Measurements from ENCODE around the gene SPRR5. TPM values are rescaled to one million over a fixed set of nuclear protein-coding genes. Genes with fewer than 3 reads are reported as not detected.

SPRR5 gene
- not detected for total RNA-seq

- DNase-seq (ENCODE audit: extremely low spot score in 2 of 2) = peak; percentile 22 to 79
- H3K27ac ChIP-seq = no peak within 1 kb of the TSS
- H3K9me3 ChIP-seq = no peaks in the 10 kb centered on the region
- no peaks in the 10 kb centered on the region for H3K27me3 ChIP-seq
- intact Hi-C loops (cut with DNase I) = no loop called here
- TF ChIP-seq POLR2A (IDR thresholded peaks at IDR 0.05) (no peak), POLR2AphosphoS5 (IDR thresholded peaks at IDR 0.05; ENCODE audit: insufficient read depth in 1 of 2, low read depth in 1 of 2) (no peak), CTCF (IDR thresholded peaks at IDR 0.05) (no peak)
- no peak within 1 kb of the TSS for H3K4me3 ChIP-seq
- H3K36me3 ChIP-seq = no peaks in the 10 kb centered on the region
- no peaks in the 10 kb centered on the region for H3K4me1 ChIP-seq
These were observed at the start of gene SPRR5 for GRCh38 chr1:152946651-152947256. Gene SPRR5 (plus strand): TSS chr1:152947206. CDS start chr1:152948555, 1,349 bp downstream.

GRCh38 chr1:152899027-152899426 is 48.0 kb upstream of the SPRR5 start:
- Histone ChIP-seq H3K36me3 (no peaks in the 10 kb centered on the region), H3K4me3 (no peak overlapping the region), H3K27me3 (no peaks in the 10 kb centered on the region), H3K9me3 (no peaks in the 10 kb centered on the region), H3K4me1 (no peaks in the 10 kb centered on the region), H3K27ac (peak overlapping the region; percentile 6)
- DNase-seq (ENCODE audit: extremely low spot score in 2 of 2) = no peak
- TF ChIP-seq CTCF (IDR thresholded peaks at IDR 0.05) (no peak), POLR2A (IDR thresholded peaks at IDR 0.05) (no peak), POLR2AphosphoS5 (IDR thresholded peaks at IDR 0.05; ENCODE audit: insufficient read depth in 1 of 2, low read depth in 1 of 2) (no peak)
- intact Hi-C loops (cut with DNase I) = no loop called here

GRCh38 chr1:152899883-152900282 is 47.1 kb upstream of the SPRR5 start:
- Histone ChIP-seq H3K27me3 (no peaks in the 10 kb centered on the region), H3K9me3 (no peaks in the 10 kb centered on the region), H3K27ac (no peak overlapping the region), H3K36me3 (no peaks in the 10 kb centered on the region), H3K4me1 (peaks cover 3% of the 10 kb centered on the region), H3K4me3 (no peak overlapping the region)
- no peak for DNase-seq (ENCODE audit: extremely low spot score in 2 of 2)
- TF ChIP-seq CTCF (IDR thresholded peaks at IDR 0.05) = no peak
- no peak for TF ChIP-seq POLR2AphosphoS5 (IDR thresholded peaks at IDR 0.05; ENCODE audit: insufficient read depth in 1 of 2, low read depth in 1 of 2)
- TF ChIP-seq POLR2A (IDR thresholded peaks at IDR 0.05) = no peak
- intact Hi-C loops (cut with DNase I) = no loop called here

GRCh38 chr1:152901631-152902030 is 45.4 kb upstream of the SPRR5 start:
- Histone ChIP-seq H3K4me1 (peaks cover 12% of the 10 kb centered on the region), H3K36me3 (no peaks in the 10 kb centered on the region), H3K4me3 (no peak overlapping the region), H3K27me3 (no peaks in the 10 kb centered on the region), H3K27ac (no peak overlapping the region), H3K9me3 (no peaks in the 10 kb centered on the region)
- DNase-seq (ENCODE audit: extremely low spot score in 2 of 2) = no peak
- TF ChIP-seq POLR2AphosphoS5 (IDR thresholded peaks at IDR 0.05; ENCODE audit: insufficient read depth in 1 of 2, low read depth in 1 of 2) (no peak), POLR2A (IDR thresholded peaks at IDR 0.05) (no peak), CTCF (IDR thresholded peaks at IDR 0.05) (no peak)
- intact Hi-C loops (cut with DNase I) = no loop called here

GRCh38 chr1:152902636-152903035 is 44.4 kb upstream of the SPRR5 start:
- H3K9me3 ChIP-seq = no peaks in the 10 kb centered on the region
- no peaks in the 10 kb centered on the region for H3K36me3 ChIP-seq
- H3K27ac ChIP-seq = no peak overlapping the region
- H3K27me3 ChIP-seq = no peaks in the 10 kb centered on the region
- intact Hi-C loops (cut with DNase I) = no loop called here
- no peak overlapping the region for H3K4me3 ChIP-seq
- TF ChIP-seq POLR2AphosphoS5 (IDR thresholded peaks at IDR 0.05; ENCODE audit: insufficient read depth in 1 of 2, low read depth in 1 of 2) (no peak), POLR2A (IDR thresholded peaks at IDR 0.05) (no peak), CTCF (IDR thresholded peaks at IDR 0.05) (no peak)
- DNase-seq (ENCODE audit: extremely low spot score in 2 of 2) = no peak
- H3K4me1 ChIP-seq = peaks cover 16% of the 10 kb centered on the region

Measured in vagina (tissue), 2 donors.